Breast epithelium (tissue), 3 donors: ENCODE measurements around the gene MYO1H.

Source experiments
- POLR2A ChIP-seq: fragments of 450-650 bp; IDR thresholded peaks from one replicate; pipeline ENCODE4 v1.6.1; 2016; ENCODE audit warnings: antibody characterized with exemption, mild to moderate bottlenecking, moderate library complexity
- TF ChIP-seq, protein P1 (sequence below), 3 donors: fragments of 450-650 bp; IDR thresholded peaks; one replicate each; pipeline ENCODE4 v1.5.1; 2016 to 2017; ENCODE audit warnings: antibody characterized with exemption in 3 of 3, mild to moderate bottlenecking in 3 of 3, moderate library complexity in 3 of 3

DNA sequence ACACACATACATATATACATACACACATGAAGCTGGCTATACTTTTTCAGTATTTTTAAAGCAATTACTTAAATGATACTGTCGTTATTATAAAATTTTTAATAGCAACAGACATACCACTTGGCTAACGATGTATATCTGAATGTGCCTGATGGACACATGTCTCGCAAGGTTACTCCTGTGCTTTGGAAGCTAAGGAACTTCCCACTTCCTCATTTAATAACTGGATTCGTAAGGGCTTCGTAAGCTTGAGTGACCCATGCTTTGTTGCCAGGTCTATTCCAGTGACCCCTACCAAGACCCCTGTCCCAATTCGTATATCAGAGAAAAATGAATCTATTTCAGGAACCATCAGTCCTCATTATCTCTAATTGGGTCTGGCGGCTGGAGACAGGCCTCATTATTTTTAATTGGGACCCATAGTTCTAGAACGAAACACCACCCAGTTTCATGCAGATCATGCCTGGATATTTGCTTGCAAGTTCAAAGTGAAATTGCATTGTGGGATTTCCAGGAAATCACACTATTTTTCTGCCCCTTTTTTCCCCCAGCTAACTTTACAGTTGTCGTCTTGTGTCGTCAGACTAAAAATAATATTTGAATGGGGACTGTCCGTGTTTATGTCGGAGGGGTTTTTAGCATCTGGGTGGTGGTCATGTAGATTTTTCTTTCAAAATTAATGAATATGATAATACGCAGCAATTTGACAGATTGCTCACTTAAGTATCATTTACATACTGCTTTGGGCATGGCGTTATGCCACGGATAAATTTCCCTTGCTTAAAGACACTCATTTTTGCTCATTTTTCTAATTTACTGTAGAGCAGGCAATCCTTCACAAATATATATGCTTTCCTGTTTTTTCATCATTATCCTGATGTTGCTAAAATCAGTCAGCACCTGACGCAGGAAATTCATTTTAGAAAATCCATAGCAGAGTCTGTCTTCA is 17.1 kb upstream of the MYO1H start:
- TF ChIP-seq, protein P1, sequence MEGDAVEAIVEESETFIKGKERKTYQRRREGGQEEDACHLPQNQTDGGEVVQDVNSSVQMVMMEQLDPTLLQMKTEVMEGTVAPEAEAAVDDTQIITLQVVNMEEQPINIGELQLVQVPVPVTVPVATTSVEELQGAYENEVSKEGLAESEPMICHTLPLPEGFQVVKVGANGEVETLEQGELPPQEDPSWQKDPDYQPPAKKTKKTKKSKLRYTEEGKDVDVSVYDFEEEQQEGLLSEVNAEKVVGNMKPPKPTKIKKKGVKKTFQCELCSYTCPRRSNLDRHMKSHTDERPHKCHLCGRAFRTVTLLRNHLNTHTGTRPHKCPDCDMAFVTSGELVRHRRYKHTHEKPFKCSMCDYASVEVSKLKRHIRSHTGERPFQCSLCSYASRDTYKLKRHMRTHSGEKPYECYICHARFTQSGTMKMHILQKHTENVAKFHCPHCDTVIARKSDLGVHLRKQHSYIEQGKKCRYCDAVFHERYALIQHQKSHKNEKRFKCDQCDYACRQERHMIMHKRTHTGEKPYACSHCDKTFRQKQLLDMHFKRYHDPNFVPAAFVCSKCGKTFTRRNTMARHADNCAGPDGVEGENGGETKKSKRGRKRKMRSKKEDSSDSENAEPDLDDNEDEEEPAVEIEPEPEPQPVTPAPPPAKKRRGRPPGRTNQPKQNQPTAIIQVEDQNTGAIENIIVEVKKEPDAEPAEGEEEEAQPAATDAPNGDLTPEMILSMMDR (IDR thresholded peaks at IDR 0.05): no peak
- TF ChIP-seq POLR2A: no peak
